Measurements from ENCODE around the gene STAG3. TPM values are rescaled to one million over a fixed set of nuclear protein-coding genes. Genes with fewer than 3 reads are reported as not detected.

STAG3 gene
- total and polyA plus RNA-seq, 2 donors (not counting 3 experiments of a cell fraction or from before 2014, with no cell fraction given): 0.29 to 1.4 TPM

- H3K27me3 ChIP-seq (ENCODE audit: control insufficient read depth in 2 of 2, insufficient read depth in 2 of 2, low read length in 2 of 2): no peaks in the 10 kb centered on the region
- DNase-seq (ENCODE audit: low read depth, low spot score) (peak; percentile 99), FAIRE-seq (peak; percentile 99)
- peak within 1 kb of the TSS; percentile 81 for H3K4me2 ChIP-seq (ENCODE audit: insufficient read depth, low read length)
- H3K4me3 ChIP-seq (replicated peaks in 1 of 3; ENCODE audit: insufficient read depth in 1 of 3, low read depth in 1 of 3, low read length in 3 of 3): peak within 1 kb of the TSS; percentile 70 to 82 (median 80)
- H3K9me3 ChIP-seq (replicated peaks; ENCODE audit: control insufficient read depth, insufficient read depth, low read length): no peaks in the 10 kb centered on the region
- peak within 1 kb of the TSS; percentile 79 for H3K9ac ChIP-seq (replicated peaks; ENCODE audit: extremely low read depth, insufficient read depth, low read length)
- peaks cover 0 to under 1% of the 10 kb centered on the region in 2 experiments for H3K36me3 ChIP-seq (ENCODE audit: control insufficient read depth in 2 of 2, extremely low read depth in 1 of 2, insufficient read depth in 2 of 2, low read length in 2 of 2)
- ChIA-PET CTCF (interaction anchor here (0.8 to 2.2 kb wide), 8 partner anchors 9 to 68 kb away, joined by 3 to 8 read pairs (median 3); partner anchors contain the start of genes GAL3ST4 and TRAPPC14), POLR2A (no interaction called here)
- no TSS peak for BruUV-seq (replicated peaks)
- H4K20me1 ChIP-seq (replicated peaks; ENCODE audit: control insufficient read depth, extremely low read depth, insufficient read depth, low read length): no peaks in the 10 kb centered on the region
- peak within 1 kb of the TSS; percentile 82 for H2AFZ ChIP-seq (ENCODE audit: low read depth, low read length)
- TF ChIP-seq FOS (IDR thresholded peaks at IDR 0.05; ENCODE audit: borderline replicate concordance, insufficient read depth, low read length) (no peak), EZH2 (IDR thresholded peaks at IDR 0.05; ENCODE audit: borderline replicate concordance, low read depth, low read length, severe bottlenecking) (no peak), POLR2A (IDR thresholded peaks at IDR 0.05; ENCODE audit: low read depth, low read length) (peak; percentile 45), POLR2AphosphoS5 (IDR thresholded peaks at IDR 0.05; ENCODE audit: insufficient read depth, low read depth, low read length) (peak; percentile 54), MAX (IDR thresholded peaks at IDR 0.05; ENCODE audit: insufficient read depth, insufficient read length) (peak; percentile 89), GATA2 (IDR thresholded peaks at IDR 0.05; ENCODE audit: insufficient read depth, insufficient read length, low read depth, low read length) (no peak), JUN (IDR thresholded peaks at IDR 0.05; ENCODE audit: borderline replicate concordance, insufficient read depth, insufficient read length, low read depth) (no peak), MYC (IDR thresholded peaks at IDR 0.05; ENCODE audit: low read depth, low read length) (peak; percentile 20), CTCF (IDR thresholded peaks at IDR 0.05; ENCODE audit: extremely low read depth in 1 of 2, insufficient read depth in 1 of 2, low read depth in 1 of 2, low read length in 2 of 2) (no peak)
- H3K4me1 ChIP-seq (ENCODE audit: control insufficient read depth, extremely low read depth, insufficient read depth, low read length): peaks cover 6% of the 10 kb centered on the region
- no peaks in the 10 kb centered on the region for H3K9me1 ChIP-seq (replicated peaks; ENCODE audit: control insufficient read depth, extremely low read depth, insufficient read depth, low read length)
- intact Hi-C loops (cut with micrococcal nuclease): loop anchor here (1.0 to 10.0 kb wide), 4 partner anchors 10 to 906 kb away; partner anchors contain the start of genes AP4M1, CNPY4, MCM7 and TAF6
- peaks cover 13% of the 10 kb centered on the region for H3K79me2 ChIP-seq (ENCODE audit: control insufficient read depth, insufficient read depth, low read length)
- dilution Hi-C loops (cut with MboI; ENCODE audit: extremely low pct_ligation_motif_present, low sequenced_read_pairs): no loop called here
- peak within 1 kb of the TSS; percentile 22 for H3K27ac ChIP-seq (ENCODE audit: insufficient read depth, low read depth, low read length)
These were observed 29.0 kb upstream of the STAG3 start, which contains the start of gene LAMTOR4 for GRCh38 chr7:100148559-100149328. LAMTOR4 (plus strand) TSS chr7:100148918; CDS start chr7:100148973, 55 bp downstream.

Measured in endothelial cell of umbilical vein (primary cell).